Measurements from ENCODE around the gene DRC1.

DRC1 gene

DNA sequence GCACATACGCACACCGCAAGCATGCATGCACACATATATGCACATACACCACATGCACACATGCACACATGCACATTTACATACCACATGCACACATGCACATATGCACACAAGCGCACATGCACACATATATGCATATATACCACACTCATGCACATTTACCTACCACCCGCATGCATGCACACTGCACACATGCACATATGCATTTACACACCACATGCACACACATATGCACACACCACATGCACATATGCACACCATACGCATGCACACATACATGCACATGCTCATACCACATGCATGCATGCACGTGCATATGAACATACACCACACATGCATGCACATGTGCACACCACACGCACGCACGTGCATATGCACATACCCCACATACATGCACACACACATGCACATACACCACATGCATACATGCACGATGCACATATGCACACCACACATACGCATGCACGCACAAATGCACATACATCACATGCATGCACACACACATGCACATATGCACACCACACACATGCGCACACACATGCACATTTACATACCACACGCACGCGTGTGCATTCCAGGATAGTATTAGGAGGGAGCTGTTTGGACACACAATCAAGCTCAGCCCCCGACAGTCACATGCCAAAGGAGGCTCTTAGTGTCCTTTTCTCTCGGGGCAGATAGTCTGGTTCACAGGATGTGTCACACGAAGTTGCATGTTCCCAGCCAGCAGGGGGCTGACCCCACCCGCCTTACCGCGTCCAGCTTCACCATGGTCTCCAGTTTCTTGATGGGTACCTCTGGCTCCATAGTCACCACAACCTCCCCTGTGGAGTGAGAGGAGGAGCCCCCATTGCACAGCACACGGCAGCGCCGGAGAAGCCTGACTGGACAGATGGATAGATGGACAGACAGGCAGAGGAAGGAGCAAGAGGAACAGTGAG is 70.3 kb downstream of the DRC1 start:
- TF ChIP-seq, protein P1, sequence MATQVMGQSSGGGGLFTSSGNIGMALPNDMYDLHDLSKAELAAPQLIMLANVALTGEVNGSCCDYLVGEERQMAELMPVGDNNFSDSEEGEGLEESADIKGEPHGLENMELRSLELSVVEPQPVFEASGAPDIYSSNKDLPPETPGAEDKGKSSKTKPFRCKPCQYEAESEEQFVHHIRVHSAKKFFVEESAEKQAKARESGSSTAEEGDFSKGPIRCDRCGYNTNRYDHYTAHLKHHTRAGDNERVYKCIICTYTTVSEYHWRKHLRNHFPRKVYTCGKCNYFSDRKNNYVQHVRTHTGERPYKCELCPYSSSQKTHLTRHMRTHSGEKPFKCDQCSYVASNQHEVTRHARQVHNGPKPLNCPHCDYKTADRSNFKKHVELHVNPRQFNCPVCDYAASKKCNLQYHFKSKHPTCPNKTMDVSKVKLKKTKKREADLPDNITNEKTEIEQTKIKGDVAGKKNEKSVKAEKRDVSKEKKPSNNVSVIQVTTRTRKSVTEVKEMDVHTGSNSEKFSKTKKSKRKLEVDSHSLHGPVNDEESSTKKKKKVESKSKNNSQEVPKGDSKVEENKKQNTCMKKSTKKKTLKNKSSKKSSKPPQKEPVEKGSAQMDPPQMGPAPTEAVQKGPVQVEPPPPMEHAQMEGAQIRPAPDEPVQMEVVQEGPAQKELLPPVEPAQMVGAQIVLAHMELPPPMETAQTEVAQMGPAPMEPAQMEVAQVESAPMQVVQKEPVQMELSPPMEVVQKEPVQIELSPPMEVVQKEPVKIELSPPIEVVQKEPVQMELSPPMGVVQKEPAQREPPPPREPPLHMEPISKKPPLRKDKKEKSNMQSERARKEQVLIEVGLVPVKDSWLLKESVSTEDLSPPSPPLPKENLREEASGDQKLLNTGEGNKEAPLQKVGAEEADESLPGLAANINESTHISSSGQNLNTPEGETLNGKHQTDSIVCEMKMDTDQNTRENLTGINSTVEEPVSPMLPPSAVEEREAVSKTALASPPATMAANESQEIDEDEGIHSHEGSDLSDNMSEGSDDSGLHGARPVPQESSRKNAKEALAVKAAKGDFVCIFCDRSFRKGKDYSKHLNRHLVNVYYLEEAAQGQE (IDR thresholded peaks at IDR 0.05; ENCODE audit: insufficient read depth in 1 of 2, low read depth in 2 of 2, low read length in 2 of 2), result no peak
- no peak for TF ChIP-seq POLR2AphosphoS5 (IDR thresholded peaks at IDR 0.05; ENCODE audit: low read depth, low read length)
- TF ChIP-seq FOXP2 (optimal IDR thresholded peaks at IDR 0.05; ENCODE audit: borderline replicate concordance, extremely low read depth, extremely low read length, insufficient read depth), result no peak
- no peak for TF ChIP-seq TAF1 (IDR thresholded peaks at IDR 0.05; ENCODE audit: borderline replicate concordance, insufficient read depth, low read length)
- TF ChIP-seq SIN3A (IDR thresholded peaks at IDR 0.05; ENCODE audit: borderline replicate concordance, insufficient read depth, low read length), result no peak

DNA sequence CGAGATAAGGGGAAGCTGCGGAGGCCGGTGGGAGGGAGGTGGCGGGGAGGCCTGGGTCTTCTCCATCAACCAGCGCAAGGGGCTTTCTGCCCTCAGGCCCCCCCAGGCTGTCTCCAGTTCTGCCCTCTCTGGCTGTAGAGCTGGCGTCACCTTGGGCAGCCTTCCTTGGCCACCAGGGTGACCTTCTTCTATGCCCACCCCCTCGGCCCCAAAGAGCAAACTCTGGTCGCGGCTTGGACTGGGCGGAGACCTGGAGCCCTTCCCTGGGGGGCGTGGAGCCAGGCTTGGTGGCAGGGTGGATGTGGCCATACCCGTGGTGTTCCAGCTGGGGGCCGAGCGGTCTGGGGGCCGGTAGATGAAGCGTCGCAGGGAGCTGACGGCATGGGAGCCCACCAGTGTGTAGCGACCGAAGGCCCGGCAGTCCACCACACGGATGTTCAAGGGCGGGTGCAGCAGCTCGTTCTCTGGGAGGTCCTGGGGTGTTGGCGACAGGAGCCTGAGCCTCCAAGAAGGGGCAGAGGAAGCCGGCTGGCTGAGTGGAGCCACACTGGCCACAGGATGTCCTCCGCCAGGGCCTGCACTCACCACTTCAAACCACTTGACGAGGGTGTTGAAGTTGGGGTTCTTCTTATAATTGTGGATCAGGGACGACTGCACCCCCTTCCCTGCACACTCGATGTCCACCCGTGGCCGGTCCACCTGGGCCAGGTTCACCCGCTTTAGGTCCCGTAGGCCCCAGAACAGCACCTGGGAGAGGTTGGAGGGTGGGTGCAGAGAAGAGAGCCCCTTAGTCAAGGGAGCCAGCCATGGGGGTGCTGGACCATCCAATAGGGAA is 71.3 kb downstream of the DRC1 start:
- TF ChIP-seq FOXP2 (optimal IDR thresholded peaks at IDR 0.05; ENCODE audit: borderline replicate concordance, extremely low read depth, extremely low read length, insufficient read depth) (no peak), POLR2AphosphoS5 (IDR thresholded peaks at IDR 0.05; ENCODE audit: low read depth, low read length) (no peak), TAF1 (IDR thresholded peaks at IDR 0.05; ENCODE audit: borderline replicate concordance, insufficient read depth, low read length) (no peak), SIN3A (IDR thresholded peaks at IDR 0.05; ENCODE audit: borderline replicate concordance, insufficient read depth, low read length) (no peak)
- TF ChIP-seq, protein P1 (IDR thresholded peaks at IDR 0.05; ENCODE audit: insufficient read depth in 1 of 2, low read depth in 2 of 2, low read length in 2 of 2), result no peak

DNA sequence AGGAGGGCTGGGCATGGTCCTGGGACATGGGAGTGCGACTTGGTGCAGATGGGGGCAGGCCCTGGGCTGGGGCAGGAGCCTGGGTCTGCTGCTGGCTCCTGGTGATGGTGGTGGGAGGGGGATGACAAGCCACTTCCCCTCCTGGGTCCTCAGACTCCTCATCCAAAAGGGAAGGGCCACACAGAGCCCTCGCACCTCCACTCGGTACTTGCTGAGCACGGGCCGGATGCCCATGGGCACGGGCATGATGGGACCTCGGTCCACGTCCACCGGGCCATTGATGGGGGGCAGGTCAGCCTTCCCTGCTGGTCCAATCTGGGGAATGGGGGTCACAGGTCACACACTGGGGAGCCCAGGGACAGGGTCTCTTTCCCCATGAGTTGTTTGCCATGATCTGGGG is 72.1 kb downstream of the DRC1 start:
- TF ChIP-seq, protein P1 (IDR thresholded peaks at IDR 0.05; ENCODE audit: insufficient read depth in 1 of 2, low read depth in 2 of 2, low read length in 2 of 2), result no peak
- TF ChIP-seq FOXP2 (optimal IDR thresholded peaks at IDR 0.05; ENCODE audit: borderline replicate concordance, extremely low read depth, extremely low read length, insufficient read depth), result no peak
- no peak for TF ChIP-seq TAF1 (IDR thresholded peaks at IDR 0.05; ENCODE audit: borderline replicate concordance, insufficient read depth, low read length)
- no peak for TF ChIP-seq POLR2AphosphoS5 (IDR thresholded peaks at IDR 0.05; ENCODE audit: low read depth, low read length)
- TF ChIP-seq SIN3A (IDR thresholded peaks at IDR 0.05; ENCODE audit: borderline replicate concordance, insufficient read depth, low read length), result no peak

DNA sequence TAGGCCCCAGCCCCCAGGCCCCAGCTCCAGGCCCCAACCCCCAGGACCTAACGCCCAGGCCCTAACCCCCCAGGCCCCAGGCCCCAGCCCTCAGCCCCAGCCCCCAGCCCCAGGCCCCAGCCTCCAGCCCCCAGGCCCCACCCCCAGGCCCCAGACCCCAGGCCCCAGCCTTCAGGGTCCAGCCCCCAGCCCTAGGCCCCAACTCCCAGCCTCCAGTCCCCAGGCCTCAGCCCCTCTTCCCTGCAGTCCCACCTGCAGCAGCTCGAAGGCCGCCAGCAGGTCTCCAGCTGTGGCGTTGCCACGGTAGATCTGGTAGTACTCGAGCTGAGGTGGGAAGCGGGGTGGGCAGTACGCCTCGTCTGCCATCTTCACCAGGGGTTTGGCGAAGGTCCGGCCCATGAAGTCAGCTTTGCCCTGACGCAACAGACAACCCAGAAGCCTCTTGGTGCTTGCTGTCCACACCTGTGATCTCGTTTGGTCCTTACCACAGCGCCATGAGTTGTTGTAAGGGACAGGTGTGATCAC is 72.6 kb downstream of the DRC1 start:
- TF ChIP-seq POLR2AphosphoS5 (IDR thresholded peaks at IDR 0.05; ENCODE audit: low read depth, low read length) (no peak), SIN3A (IDR thresholded peaks at IDR 0.05; ENCODE audit: borderline replicate concordance, insufficient read depth, low read length) (no peak), FOXP2 (optimal IDR thresholded peaks at IDR 0.05; ENCODE audit: borderline replicate concordance, extremely low read depth, extremely low read length, insufficient read depth) (no peak), TAF1 (IDR thresholded peaks at IDR 0.05; ENCODE audit: borderline replicate concordance, insufficient read depth, low read length) (no peak)
- TF ChIP-seq, protein P1 (IDR thresholded peaks at IDR 0.05; ENCODE audit: insufficient read depth in 1 of 2, low read depth in 2 of 2, low read length in 2 of 2), result no peak
